T-helper 2 cell treated with Interferon-gamma antibody and Interleukin-4, amounts not matched to agents 100 ng/mL and 5 ng/mL, for 36 hours (primary cell): ENCODE results near the gene SYNPO2. TPM values are rescaled to one million over a fixed set of nuclear protein-coding genes. Genes with fewer than 3 reads are reported as not detected.

Experiments used
- intact Hi-C: fragments of 100-400 bp; cut with micrococcal nuclease; formaldehyde crosslinking; loops from one replicate; pipeline ENCODE4 v1.15.1; 2023
- total RNA-seq: library from RNA; stranded (reverse); gene quantifications from 2 replicates; pipeline ENCODE4 v1.2.3, GENCODE V29; 2022

Gene SYNPO2, protein sequence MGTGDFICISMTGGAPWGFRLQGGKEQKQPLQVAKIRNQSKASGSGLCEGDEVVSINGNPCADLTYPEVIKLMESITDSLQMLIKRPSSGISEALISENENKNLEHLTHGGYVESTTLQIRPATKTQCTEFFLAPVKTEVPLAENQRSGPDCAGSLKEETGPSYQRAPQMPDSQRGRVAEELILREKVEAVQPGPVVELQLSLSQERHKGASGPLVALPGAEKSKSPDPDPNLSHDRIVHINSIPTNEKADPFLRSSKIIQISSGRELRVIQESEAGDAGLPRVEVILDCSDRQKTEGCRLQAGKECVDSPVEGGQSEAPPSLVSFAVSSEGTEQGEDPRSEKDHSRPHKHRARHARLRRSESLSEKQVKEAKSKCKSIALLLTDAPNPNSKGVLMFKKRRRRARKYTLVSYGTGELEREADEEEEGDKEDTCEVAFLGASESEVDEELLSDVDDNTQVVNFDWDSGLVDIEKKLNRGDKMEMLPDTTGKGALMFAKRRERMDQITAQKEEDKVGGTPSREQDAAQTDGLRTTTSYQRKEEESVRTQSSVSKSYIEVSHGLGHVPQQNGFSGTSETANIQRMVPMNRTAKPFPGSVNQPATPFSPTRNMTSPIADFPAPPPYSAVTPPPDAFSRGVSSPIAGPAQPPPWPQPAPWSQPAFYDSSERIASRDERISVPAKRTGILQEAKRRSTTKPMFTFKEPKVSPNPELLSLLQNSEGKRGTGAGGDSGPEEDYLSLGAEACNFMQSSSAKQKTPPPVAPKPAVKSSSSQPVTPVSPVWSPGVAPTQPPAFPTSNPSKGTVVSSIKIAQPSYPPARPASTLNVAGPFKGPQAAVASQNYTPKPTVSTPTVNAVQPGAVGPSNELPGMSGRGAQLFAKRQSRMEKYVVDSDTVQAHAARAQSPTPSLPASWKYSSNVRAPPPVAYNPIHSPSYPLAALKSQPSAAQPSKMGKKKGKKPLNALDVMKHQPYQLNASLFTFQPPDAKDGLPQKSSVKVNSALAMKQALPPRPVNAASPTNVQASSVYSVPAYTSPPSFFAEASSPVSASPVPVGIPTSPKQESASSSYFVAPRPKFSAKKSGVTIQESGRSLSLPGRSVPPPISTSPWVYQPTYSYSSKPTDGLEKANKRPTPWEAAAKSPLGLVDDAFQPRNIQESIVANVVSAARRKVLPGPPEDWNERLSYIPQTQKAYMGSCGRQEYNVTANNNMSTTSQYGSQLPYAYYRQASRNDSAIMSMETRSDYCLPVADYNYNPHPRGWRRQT
- 0.32 and 0.52 TPM in 2 replicates for total RNA-seq

GRCh38 chr4:118888666-118889311, at the start of gene SYNPO2:
Gene SYNPO2 (plus strand): TSS chr4:118888854. CDS start chr4:118889037, 183 bp downstream.
- intact Hi-C loops = loop anchor here (2.0 kb wide), 1 partner anchor 148 kb away; no protein-coding TSS in a partner anchor

- intact Hi-C loops = loop anchor here (5.0 kb wide), 3 partner anchors 152 to 463 kb away; partner anchors contain the start of genes METTL14 and USP53
Observed at GRCh38 chr4:118839221-118839927, 49.3 kb upstream of the SYNPO2 start.

DNA sequence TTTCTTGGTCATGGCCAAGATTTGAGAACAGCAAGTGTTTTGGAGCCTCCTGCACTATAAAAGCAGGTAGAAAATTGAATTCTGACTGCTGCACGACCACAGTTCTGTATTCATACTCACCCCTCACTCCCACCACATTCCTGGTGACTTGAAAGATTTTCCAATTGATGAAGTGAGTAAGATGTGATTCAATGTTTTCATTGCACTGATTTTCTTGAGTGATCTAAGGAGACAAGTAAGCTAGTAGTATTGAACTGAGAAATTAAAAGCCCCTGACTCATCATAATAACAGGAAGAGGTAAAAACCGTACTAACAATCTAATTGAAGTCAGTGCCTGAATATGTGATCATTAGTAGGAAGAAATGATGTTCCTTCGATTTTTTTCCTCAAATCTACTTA, 46.6 kb upstream of the SYNPO2 start:
- intact Hi-C loops = no loop called here

- intact Hi-C loops = no loop called here
Observed at GRCh38 chr4:118843237-118843636, 45.4 kb upstream of the SYNPO2 start.

- intact Hi-C loops = no loop called here
Observed at GRCh38 chr4:118845552-118846050, 43.1 kb upstream of the SYNPO2 start.

DNA sequence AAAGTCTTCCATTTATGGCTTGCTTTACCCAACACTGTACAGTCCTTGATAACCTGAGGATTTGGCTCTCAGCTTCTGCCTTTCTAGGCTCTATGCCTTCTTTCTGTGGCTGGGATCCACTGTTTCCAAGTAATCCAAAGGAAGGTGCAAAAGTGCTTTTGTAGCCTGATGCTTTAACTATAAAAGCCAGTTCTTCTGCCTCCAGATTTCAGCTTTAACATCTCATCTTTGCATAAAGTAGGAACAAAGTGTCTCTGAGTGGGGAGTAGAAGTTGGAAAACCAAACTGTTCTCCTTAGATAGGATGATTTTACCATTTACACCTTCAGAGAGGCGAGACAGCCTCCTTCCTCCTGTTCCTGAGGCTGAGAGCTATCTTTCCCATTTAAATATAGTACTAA, 41.7 kb upstream of the SYNPO2 start:
- intact Hi-C loops = no loop called here

- intact Hi-C loops = no loop called here
Observed at GRCh38 chr4:118848242-118848641, 40.4 kb upstream of the SYNPO2 start.

DNA sequence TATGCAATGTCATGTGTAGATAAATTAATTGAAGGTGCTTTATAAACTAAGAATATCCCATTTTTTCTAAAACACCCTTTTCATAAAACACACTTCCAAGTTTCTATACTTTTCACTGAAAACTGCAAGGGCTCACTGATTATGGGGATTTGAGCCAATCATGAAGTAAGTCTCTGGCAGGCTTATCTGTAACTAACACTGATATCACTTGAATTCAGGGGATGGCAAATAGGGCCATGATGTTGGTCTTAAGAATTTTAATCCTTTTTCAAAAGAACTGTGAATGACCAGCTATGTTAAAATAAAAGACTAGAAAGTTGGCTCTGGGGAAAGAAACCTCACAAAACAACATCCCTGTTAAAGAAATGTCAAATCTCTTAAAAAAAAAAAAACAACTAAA, 39.8 kb upstream of the SYNPO2 start:
- intact Hi-C loops = no loop called here

DNA sequence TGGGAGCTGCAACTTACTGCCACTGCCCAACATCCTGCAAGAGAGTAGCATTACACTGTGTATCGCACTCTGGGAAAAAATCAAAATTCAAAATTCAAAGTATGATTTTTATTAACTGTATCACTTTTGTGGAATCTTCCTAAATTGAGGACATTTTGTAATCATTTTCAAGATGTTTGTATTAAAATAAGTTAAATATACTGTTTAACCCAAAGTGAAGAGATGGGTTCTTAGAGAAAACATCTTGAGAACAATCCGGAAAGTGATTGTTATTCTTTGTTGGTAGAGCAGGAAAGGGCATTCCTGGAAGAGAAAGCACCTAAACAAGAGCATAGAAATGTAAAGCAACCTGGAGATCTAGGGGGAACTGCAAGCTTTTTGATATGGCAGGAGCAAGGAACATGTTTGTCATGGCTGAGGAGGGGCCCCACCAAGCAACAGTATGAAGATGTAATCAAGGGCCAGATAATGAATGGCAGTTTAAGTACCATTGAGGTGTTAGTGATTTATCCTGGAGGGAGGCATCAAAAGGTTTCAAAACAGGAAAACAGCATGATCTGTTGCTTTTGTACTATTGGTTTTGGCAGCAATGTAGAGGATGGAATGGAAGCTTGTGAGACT, 38.7 kb upstream of the SYNPO2 start:
- intact Hi-C loops = loop anchor here (1.0 kb wide), 1 partner anchor 14 kb away; the partner anchor contains the start of gene SEC24D

- intact Hi-C loops = loop anchor here (1.0 kb wide), 1 partner anchor 14 kb away; the partner anchor contains the start of gene SEC24D
Observed at GRCh38 chr4:118850488-118851173, 38.0 kb upstream of the SYNPO2 start.

- intact Hi-C loops = no loop called here
Observed at GRCh38 chr4:118857760-118858159, 30.9 kb upstream of the SYNPO2 start.

DNA sequence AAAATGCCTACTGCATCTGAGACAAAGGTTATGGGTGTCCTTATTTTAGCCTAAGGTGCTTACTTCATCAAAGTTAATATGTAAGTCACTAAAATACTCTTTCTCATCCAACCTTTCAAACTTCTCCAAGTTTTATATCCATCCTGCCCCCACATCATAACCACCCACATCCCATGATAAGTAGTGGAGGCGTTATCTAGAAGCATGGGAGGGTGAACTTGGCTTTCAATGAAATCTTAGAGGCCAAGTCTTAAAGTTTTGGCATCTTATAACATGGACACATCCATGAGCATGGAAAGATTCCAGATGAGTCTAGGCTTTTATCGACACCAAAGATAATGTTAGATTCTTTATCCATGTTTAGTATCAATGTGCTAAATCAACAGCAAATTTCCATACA, 29.9 kb upstream of the SYNPO2 start:
- intact Hi-C loops = no loop called here

- intact Hi-C loops = loop anchor here (1.0 kb wide), 2 partner anchors 30 to 93 kb away; no protein-coding TSS in a partner anchor
Observed at GRCh38 chr4:118865091-118865708, 23.5 kb upstream of the SYNPO2 start.

DNA sequence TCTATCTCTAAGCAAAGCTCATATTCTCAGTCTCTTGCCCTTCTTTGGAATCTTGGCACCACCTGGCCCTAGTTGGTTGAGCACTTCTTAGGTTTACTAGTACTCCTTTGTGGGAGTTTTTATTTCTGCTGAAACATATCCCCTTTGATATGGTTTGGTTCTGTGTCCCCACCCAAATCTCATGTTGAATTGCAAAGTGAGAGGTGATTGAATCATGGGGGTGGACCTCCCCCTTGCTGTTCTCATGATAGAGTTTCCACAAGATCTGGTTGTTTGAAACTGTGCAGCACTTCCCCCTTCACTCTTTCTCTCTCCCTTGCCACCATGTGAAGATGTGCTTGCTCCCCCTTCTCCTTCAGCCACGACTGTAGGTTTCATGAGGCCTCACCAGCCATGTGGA, 22.2 kb upstream of the SYNPO2 start:
- intact Hi-C loops = no loop called here

DNA sequence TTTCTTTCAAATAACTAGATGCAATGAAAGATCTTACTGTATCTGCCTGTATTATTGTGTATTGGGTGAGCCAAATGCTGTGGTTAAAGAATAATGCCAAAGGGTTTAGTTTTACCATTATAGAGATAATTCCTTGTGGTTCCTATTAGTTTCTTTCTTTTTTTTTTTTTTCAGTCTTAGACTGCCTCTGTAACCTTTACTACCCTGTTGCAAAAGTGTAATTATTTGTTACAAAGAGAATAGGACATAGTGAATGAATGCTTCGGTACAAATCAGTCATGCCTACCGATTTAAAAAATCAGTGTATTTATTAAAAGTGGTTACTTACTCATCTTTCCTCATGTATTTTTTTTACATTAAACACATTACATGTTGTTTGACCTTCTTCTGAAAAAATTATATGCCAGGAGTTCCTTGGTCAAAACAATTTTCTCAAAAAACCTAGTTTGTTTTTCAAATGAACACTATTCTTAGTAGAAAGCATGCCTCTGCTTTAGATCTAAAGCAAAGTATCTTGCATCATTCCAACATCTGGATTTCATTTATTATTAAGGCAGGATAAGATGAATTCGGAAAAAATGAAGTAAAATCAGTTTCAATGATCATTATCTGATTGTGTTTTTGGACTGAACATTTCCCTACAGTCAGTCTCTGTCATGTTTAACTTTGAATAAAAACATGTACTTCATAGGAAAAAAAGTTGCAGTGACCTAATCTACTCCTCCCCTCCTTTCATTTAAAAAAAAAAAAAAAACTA, 21.2 kb upstream of the SYNPO2 start:
- intact Hi-C loops = no loop called here

- intact Hi-C loops = no loop called here
Observed at GRCh38 chr4:118869808-118870342, 18.8 kb upstream of the SYNPO2 start.

DNA sequence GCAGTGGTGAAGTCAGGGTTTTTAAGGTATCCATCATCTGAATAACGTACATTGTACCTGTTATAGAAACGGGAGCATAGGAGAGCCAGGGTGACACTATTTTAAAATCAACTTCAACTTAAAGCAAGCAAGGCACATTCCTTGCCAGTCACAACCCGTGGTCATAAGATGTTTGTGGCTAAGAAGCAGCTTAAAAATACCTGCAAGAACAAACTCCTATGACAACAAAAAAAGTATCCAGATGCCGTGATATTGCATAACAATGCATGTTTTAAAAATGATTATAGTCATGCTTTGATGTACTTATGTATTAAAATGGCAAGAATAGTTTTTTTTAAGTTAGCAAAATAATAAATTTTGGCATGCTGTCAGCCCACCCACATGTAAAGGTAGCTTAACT, 16.5 kb upstream of the SYNPO2 start:
- intact Hi-C loops = no loop called here
